Activated CD8-positive, alpha-beta memory T cell treated with anti-CD3 and anti-CD28 coated beads for 36 hours (primary cell): ENCODE results near the gene MRFAP1. TPM values are rescaled to one million over a fixed set of nuclear protein-coding genes. Genes with fewer than 3 reads are reported as not detected.

ENCODE experiments used
- CTCF ChIA-PET: fragments of 350-600 bp; sonication (Branson Sonifier 250); formaldehyde crosslinking; loops from one replicate; lab custom pipeline; 2021; ENCODE audit warnings: antibody characterized with exemption; lab: Charles Lee
- POLR2A ChIA-PET: fragments of 350-600 bp; sonication (Branson Sonifier 250); formaldehyde crosslinking; loops from one replicate; lab custom pipeline; 2021; ENCODE audit warnings: antibody characterized with exemption; lab: Charles Lee
- total RNA-seq, 2 experiments: library from RNA; stranded (reverse); gene quantifications; one replicate each; pipeline ENCODE4 v1.2.3, GENCODE V29; 2021

Gene MRFAP1
- 100 to 1,000 TPM; 121 to 124 TPM for total RNA-seq

- POLR2A ChIA-PET: interaction anchor here (0.7 to 4.8 kb wide), 11 partner anchors 15 to 428 kb away, joined by 3 to 51 read pairs (median 4); partner anchors contain the start of genes BLOC1S4, GRPEL1 and MAN2B2
- CTCF ChIA-PET: interaction anchor here (1.0 to 1.8 kb wide), 4 partner anchors 18 to 33 kb away, joined by 4 to 6 read pairs (median 4); a partner anchor contains a TSS
Measured at GRCh38 chr4:6640292-6641163, at the start of gene MRFAP1. Gene MRFAP1, plus strand, starts transcription at chr4:6640685. Its CDS starts 178 bp downstream, at chr4:6640863.

GRCh38 chr4:6591313-6591712, 49.2 kb upstream of the MRFAP1 start:
- CTCF ChIA-PET: no interaction called here
- POLR2A ChIA-PET: no interaction called here

GRCh38 chr4:6591781-6592180, 48.7 kb upstream of the MRFAP1 start:
- ChIA-PET POLR2A (no interaction called here), CTCF (no interaction called here)

GRCh38 chr4:6592804-6593563, 47.5 kb upstream of the MRFAP1 start:
- POLR2A ChIA-PET: interaction anchor here (0.6 kb wide), 1 partner anchor 37 kb away, joined by 3 read pairs; no protein-coding TSS in a partner anchor
- CTCF ChIA-PET: interaction anchor here (1.5 kb wide), 1 partner anchor 9 kb away, joined by 3 read pairs; no protein-coding TSS in a partner anchor

GRCh38 chr4:6594341-6594740, 46.1 kb upstream of the MRFAP1 start:
- CTCF ChIA-PET: interaction anchor here (1.5 kb wide), 1 partner anchor 10 kb away, joined by 3 read pairs; no protein-coding TSS in a partner anchor
- POLR2A ChIA-PET: no interaction called here

- ChIA-PET CTCF (interaction anchor here (1.5 kb wide), 1 partner anchor 11 kb away, joined by 3 read pairs; no protein-coding TSS in a partner anchor), POLR2A (no interaction called here)
Measured at GRCh38 chr4:6594826-6595355, 45.6 kb upstream of the MRFAP1 start.

- CTCF ChIA-PET: no interaction called here
- POLR2A ChIA-PET: no interaction called here
Measured at GRCh38 chr4:6595897-6596537, 44.5 kb upstream of the MRFAP1 start.

GRCh38 chr4:6596948-6597347, 43.5 kb upstream of the MRFAP1 start:
- ChIA-PET POLR2A (no interaction called here), CTCF (no interaction called here)

GRCh38 chr4:6598127-6598526, 42.4 kb upstream of the MRFAP1 start:
- POLR2A ChIA-PET: no interaction called here
- CTCF ChIA-PET: no interaction called here

- CTCF ChIA-PET: no interaction called here
- POLR2A ChIA-PET: no interaction called here
Measured at GRCh38 chr4:6598641-6599040, 41.8 kb upstream of the MRFAP1 start.

- ChIA-PET CTCF (no interaction called here), POLR2A (interaction anchor here (0.6 kb wide), 1 partner anchor 94 kb away, joined by 3 read pairs; no protein-coding TSS in a partner anchor)
Measured at GRCh38 chr4:6601661-6602250, 38.7 kb upstream of the MRFAP1 start.

GRCh38 chr4:6602289-6602688, 38.2 kb upstream of the MRFAP1 start:
- ChIA-PET POLR2A (no interaction called here), CTCF (no interaction called here)

GRCh38 chr4:6603128-6603527, 37.4 kb upstream of the MRFAP1 start:
- ChIA-PET CTCF (no interaction called here), POLR2A (no interaction called here)

- ChIA-PET POLR2A (no interaction called here), CTCF (no interaction called here)
Measured at GRCh38 chr4:6605114-6605513, 35.4 kb upstream of the MRFAP1 start.

- POLR2A ChIA-PET: no interaction called here
Measured at GRCh38 chr4:6605605-6606004, 34.9 kb upstream of the MRFAP1 start.

GRCh38 chr4:6606465-6607235, 33.8 kb upstream of the MRFAP1 start:
- ChIA-PET POLR2A (no interaction called here), CTCF (no interaction called here)

More at GRCh38 chr4:6605605-6606004, 34.9 kb upstream of the MRFAP1 start:
- CTCF ChIA-PET: no interaction called here

- CTCF ChIA-PET: no interaction called here
- POLR2A ChIA-PET: no interaction called here
Measured at GRCh38 chr4:6607368-6608055, 33.0 kb upstream of the MRFAP1 start.
